HepG2 (cell line): Measurements from ENCODE around the gene FITM1. TPM values are rescaled to one million over a fixed set of nuclear protein-coding genes. Genes with fewer than 3 reads are reported as not detected.

Source experiments
- AGO2 ChIP-seq: fragments of 200-400 bp; formaldehyde crosslinking; optimal IDR thresholded peaks from 2 replicates; pipeline ENCODE3; 2017; ENCODE audit warnings: mild to moderate bottlenecking, low read depth, low read length, moderate library complexity
- AHR ChIP-seq: IDR thresholded peaks from 2 replicates; pipeline ENCODE4 v1.6.1; 2018; ENCODE audit warnings: missing genetic modification reagents, missing compliant biosample characterization
- ELK4 ChIP-seq: sonication (generic); formaldehyde crosslinking; IDR thresholded peaks from 2 replicates; pipeline ENCODE4 v1.9.0; 2021; ENCODE audit warnings: missing genetic modification reagents, borderline replicate concordance
- EZH2 ChIP-seq: conservative IDR thresholded peaks from 2 replicates; pipeline ENCODE4 v1.6.1; 2012; ENCODE audit warnings: mild to moderate bottlenecking, low read depth, low read length, moderate library complexity
- HMGXB4 ChIP-seq, 2 experiments: sonication (generic) in 1 of 2; formaldehyde crosslinking in 1 of 2; IDR thresholded peaks; 2 replicates each; pipeline versions ENCODE4 v1.4.0 to v1.6.1; 2018 to 2020; ENCODE audit warnings: missing genetic modification reagents in 2 of 2, borderline replicate concordance in 1 of 2, low read depth in 1 of 2, mild to moderate bottlenecking in 1 of 2, missing biosample characterization in 1 of 2
- KDM4B ChIP-seq: sonication (generic); formaldehyde crosslinking; IDR thresholded peaks from 2 replicates; pipeline ENCODE4 v1.4.0; 2020; ENCODE audit warnings: missing genetic modification reagents
- NRL ChIP-seq: sonication (generic); formaldehyde crosslinking; IDR thresholded peaks from 2 replicates; pipeline ENCODE4 v1.5.0; 2020; ENCODE audit warnings: missing genetic modification reagents, mild to moderate bottlenecking, moderate library complexity, borderline replicate concordance
- PAXIP1 ChIP-seq: sonication (generic); formaldehyde crosslinking; conservative IDR thresholded peaks from 2 replicates; pipeline ENCODE4 v1.4.0; 2020; ENCODE audit warnings: mild to moderate bottlenecking, missing genetic modification reagents, moderate library complexity
- PRPF4 ChIP-seq: fragments of 200-400 bp; formaldehyde crosslinking; IDR thresholded peaks from 2 replicates; pipeline ENCODE4 v1.6.1; 2016; ENCODE audit warnings: low read length, low read depth; ENCODE audit not compliant: poor library complexity, severe bottlenecking
- SIN3B ChIP-seq: fragments of 150-350 bp; IDR thresholded peaks from 2 replicates; pipeline ENCODE4 v1.6.1; 2014; ENCODE audit warnings: low read length
- SNAPC2 ChIP-seq: sonication (generic); formaldehyde crosslinking; IDR thresholded peaks from 2 replicates; pipeline ENCODE4 v1.8.1; 2022; ENCODE audit warnings: mild to moderate bottlenecking, missing genetic modification reagents
- SNRNP70 ChIP-seq: fragments of 200-400 bp; formaldehyde crosslinking; IDR thresholded peaks from 2 replicates; pipeline ENCODE4 v1.6.1; 2017; ENCODE audit warnings: mild to moderate bottlenecking, low read depth, low read length, moderate library complexity
- TAF1 ChIP-seq: sonication (generic); formaldehyde crosslinking; IDR thresholded peaks from 2 replicates; pipeline ENCODE4 v1.4.0; 2020; ENCODE audit warnings: missing genetic modification reagents
- TFDP1 ChIP-seq: IDR thresholded peaks from 2 replicates; pipeline ENCODE4 v1.6.1; 2016; ENCODE audit warnings: missing compliant biosample characterization, missing genetic modification reagents, borderline replicate concordance
- ZBTB7B ChIP-seq: sonication (generic); formaldehyde crosslinking; IDR thresholded peaks from 2 replicates; pipeline ENCODE4 v1.4.0; 2020; ENCODE audit warnings: missing genetic modification reagents
- ZC3H4 ChIP-seq: sonication (generic); formaldehyde crosslinking; IDR thresholded peaks from 2 replicates; pipeline ENCODE4 v1.4.0; 2020; ENCODE audit warnings: missing genetic modification reagents, borderline replicate concordance
- ZFP62 ChIP-seq: sonication (generic); formaldehyde crosslinking; IDR thresholded peaks from 2 replicates; pipeline ENCODE4 v1.4.0; 2020; ENCODE audit warnings: missing genetic modification reagents
- ZIK1 ChIP-seq: sonication (generic); formaldehyde crosslinking; IDR thresholded peaks from 2 replicates; pipeline ENCODE4 v1.5.0; 2020; ENCODE audit warnings: mild to moderate bottlenecking, low read depth, missing genetic modification reagents, borderline replicate concordance
- ZNF383 ChIP-seq: sonication (generic); formaldehyde crosslinking; IDR thresholded peaks from 2 replicates; pipeline ENCODE4 v1.4.0; 2020; ENCODE audit warnings: missing genetic modification reagents, mild to moderate bottlenecking, borderline replicate concordance
- ZNF549 ChIP-seq: sonication (generic); formaldehyde crosslinking; IDR thresholded peaks from 2 replicates; pipeline ENCODE4 v1.5.0; 2020; ENCODE audit warnings: missing genetic modification reagents
- polyA plus RNA-seq, 8 experiments: library from polyadenylated mRNA; depleted of rRNA in 3 of 8; stranded (reverse) in 7 of 8; unstranded in 1 of 8; fragments of >200 nt; fragmentation: Illumina TruSeq in 4 of 8; extraction: Trizol in 4 of 8; gene quantifications; 2 replicates each; pipeline versions ENCODE4 v1.2.1 to v1.2.3, GENCODE V29; 2011 to 2016; ENCODE audit warnings: low read depth in 4 of 8, missing spikeins in 1 of 8, mixed read lengths in 1 of 8; ENCODE audit not compliant: insufficient read depth in 1 of 8
- total RNA-seq, 5 experiments: library from RNA; depleted of rRNA; stranded (reverse); fragments of >200 nt; fragmentation: Illumina TruSeq; extraction: Trizol; gene quantifications; 2 replicates each; pipeline ENCODE4 v1.2.3, GENCODE V29; 2016; ENCODE audit warnings: low read depth in 1 of 5
- TF ChIP-seq, protein P1 (sequence below): sonication (generic); formaldehyde crosslinking; conservative IDR thresholded peaks from 2 replicates; pipeline ENCODE4 v1.4.0; 2020; ENCODE audit warnings: missing genetic modification reagents

FITM1 gene
- total and polyA plus RNA-seq, 2 of the 13 experiments (the other 11 are each of a cell fraction or from before 2014, with no cell fraction given): 2.7 to 5.8 TPM

DNA sequence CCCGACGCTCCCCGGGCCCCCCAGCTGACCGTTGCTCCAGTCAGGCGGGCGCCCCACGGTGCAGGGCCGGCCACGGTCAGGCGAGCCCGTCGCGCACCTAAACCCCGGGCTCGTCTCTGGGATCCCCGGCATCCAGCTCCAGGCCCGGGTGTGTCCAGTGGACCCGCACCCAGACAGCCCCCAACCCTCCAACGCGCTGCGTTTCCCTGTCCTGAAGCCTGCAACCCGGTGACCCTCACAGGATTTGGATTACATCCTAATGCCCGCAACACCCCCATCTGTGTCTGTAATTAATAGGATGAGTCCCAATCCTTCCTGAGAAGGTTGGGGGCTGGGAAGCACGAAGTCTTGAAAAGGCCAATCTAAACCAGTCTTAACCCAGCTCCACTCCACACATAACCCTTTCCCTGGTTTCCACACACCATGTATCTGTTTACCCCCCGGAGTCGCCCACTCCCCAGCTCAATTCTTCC, 48.7 kb upstream of the FITM1 start (continued):
- TF ChIP-seq KDM4B (peak; percentile 65; the same call in 1 of the 2 replicates), ZBTB7B (CRISPR knock-in tag) (peak; percentile 14), ELK4 (CRISPR knock-in tag) (0 out of 2 replicates have a peak, but pooled peaks have one; percentile 32), ZNF383 (CRISPR knock-in tag) (0 out of 2 replicates have a peak, but pooled peaks have one; percentile 61), TFDP1 (CRISPR knock-in tag) (peak; percentile 16; the same call in 1 of the 2 replicates), SIN3B (no peak), ZFP62 (CRISPR knock-in tag) (no peak), SNRNP70 (no peak), ZNF549 (peak; percentile 77), ZIK1 (CRISPR knock-in tag) (0 out of 2 replicates have a peak, but pooled peaks have one; percentile 0), PRPF4 (peak; percentile 18), AHR (CRISPR knock-in tag) (0 out of 2 replicates have a peak, but pooled peaks have one; percentile 11), NRL (CRISPR knock-in tag) (peak; percentile 43; the same call in 1 of the 2 replicates), HMGXB4 (CRISPR knock-in tag; IDR thresholded peaks at IDR 0.05; ENCODE audit: borderline replicate concordance in 1 of 2, low read depth in 1 of 2) (peak in 1 of 2 experiments; percentile 48; a peak in 1 of 4 replicates), AGO2 (no peak), SNAPC2 (CRISPR knock-in tag) (no peak), PAXIP1 (peak; percentile 12; the same call in 1 of the 2 replicates), TAF1 (CRISPR knock-in tag) (0 out of 2 replicates have a peak, but pooled peaks have one; percentile 16), ZC3H4 (CRISPR knock-in tag) (no peak), EZH2 (peak; percentile 62)
- TF ChIP-seq, protein P1, sequence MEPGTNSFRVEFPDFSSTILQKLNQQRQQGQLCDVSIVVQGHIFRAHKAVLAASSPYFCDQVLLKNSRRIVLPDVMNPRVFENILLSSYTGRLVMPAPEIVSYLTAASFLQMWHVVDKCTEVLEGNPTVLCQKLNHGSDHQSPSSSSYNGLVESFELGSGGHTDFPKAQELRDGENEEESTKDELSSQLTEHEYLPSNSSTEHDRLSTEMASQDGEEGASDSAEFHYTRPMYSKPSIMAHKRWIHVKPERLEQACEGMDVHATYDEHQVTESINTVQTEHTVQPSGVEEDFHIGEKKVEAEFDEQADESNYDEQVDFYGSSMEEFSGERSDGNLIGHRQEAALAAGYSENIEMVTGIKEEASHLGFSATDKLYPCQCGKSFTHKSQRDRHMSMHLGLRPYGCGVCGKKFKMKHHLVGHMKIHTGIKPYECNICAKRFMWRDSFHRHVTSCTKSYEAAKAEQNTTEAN (CRISPR knock-in tag): no peak
